ENCODE results near the gene AFF1. TPM values are rescaled to one million over a fixed set of nuclear protein-coding genes. Genes with fewer than 3 reads are reported as not detected.

Gene AFF1
- total RNA-seq, 2 experiments from 2014 or later = 46.6 to 50.6 TPM

DNA sequence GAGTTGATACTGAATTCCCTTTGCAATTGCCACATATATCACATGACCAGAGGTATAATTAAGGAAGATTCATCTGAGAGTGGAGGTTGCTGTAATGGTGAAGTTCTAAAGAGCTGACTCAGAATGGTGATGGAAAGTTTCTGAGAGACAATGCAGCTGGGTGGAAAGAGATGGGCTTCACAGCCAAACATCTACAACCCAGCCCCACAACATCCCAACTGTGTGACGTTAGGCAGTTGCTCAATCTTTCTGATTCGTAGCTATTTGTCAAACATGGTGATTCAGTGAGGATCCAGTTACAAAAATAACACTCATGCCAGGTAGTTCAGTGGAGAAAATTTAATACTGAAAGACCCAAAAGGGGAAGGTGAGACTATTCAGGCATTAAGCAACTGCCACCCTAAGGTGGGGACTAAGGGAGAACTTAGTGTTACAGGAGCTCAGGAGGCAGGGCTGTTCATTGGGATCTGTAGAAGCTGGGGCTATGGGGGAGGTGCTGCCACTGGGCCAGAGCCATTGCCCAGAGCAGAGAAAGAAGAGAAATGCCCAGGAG lies 6.9 kb upstream of the AFF1 start:
- H3K36me3 Mint-ChIP-seq (ENCODE audit: low read depth) = peaks cover 2% of the 10 kb centered on the region
- H3K4me3 Mint-ChIP-seq = no peak overlapping the region
- intact Hi-C loops (cut with micrococcal nuclease) = no loop called here
- H3K9me3 Mint-ChIP-seq = no peaks in the 10 kb centered on the region
- peaks cover 21% of the 10 kb centered on the region for H3K4me1 Mint-ChIP-seq (ENCODE audit: low read depth)
- H3K27ac Mint-ChIP-seq = peak overlapping the region; percentile 70
- peak; percentile 55 for DNase-seq
- H3K27me3 Mint-ChIP-seq (ENCODE audit: low read depth) = no peaks in the 10 kb centered on the region
- CTCF ChIA-PET = interaction anchor here (0.7 to 1.7 kb wide), 5 partner anchors 8 to 175 kb away, joined by 3 to 8 read pairs (median 3); no protein-coding TSS in a partner anchor

DNA sequence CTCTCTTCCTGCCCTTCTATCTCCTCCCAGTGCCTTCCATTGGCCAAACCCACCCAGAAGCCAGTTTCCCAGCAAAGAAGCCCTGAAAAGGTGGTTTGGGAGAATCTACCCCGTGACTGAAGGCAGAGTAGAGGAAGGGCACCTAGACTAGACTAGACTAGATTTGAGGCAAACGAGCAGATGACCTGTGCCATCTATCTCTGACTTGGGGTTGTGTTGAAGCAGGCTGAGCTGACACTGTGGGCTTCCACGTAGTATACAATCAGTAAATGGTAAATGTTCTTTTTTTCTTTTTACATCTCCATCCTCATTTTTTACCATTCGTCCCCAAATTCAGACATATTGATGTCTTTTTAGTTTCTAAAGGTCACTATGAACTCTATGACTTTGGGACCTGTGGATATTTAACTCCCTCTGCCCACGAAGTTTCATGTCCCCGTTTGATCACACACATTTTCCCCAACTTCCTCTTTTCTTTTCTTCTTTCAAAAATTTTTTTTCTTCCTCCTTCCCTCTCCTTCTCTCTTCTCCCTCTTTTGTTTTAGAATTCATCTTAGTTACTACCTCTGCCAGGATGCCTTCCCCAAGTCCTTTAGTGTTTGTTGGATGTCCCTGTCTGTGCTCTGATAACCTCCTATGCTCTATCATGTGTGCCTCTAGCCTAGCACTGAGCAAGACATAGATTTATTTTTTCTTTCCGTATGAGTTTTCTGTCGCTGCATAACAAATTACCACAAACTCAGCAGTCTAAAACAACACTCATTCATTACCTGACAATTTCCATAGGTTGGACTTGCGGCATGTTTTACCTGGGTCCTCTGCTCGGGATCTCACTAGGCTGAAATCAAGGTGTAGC lies 6.2 kb upstream of the AFF1 start:
- intact Hi-C loops (cut with micrococcal nuclease) = no loop called here
- peaks cover 2% of the 10 kb centered on the region for H3K36me3 Mint-ChIP-seq (ENCODE audit: low read depth)
- H3K9me3 Mint-ChIP-seq = no peaks in the 10 kb centered on the region
- H3K27ac Mint-ChIP-seq = peak overlapping the region; percentile 70
- no peaks in the 10 kb centered on the region for H3K27me3 Mint-ChIP-seq (ENCODE audit: low read depth)
- no peak for DNase-seq
- no peak overlapping the region for H3K4me3 Mint-ChIP-seq
- CTCF ChIA-PET = interaction anchor here (0.7 to 1.8 kb wide), 5 partner anchors 7 to 222 kb away, joined by 3 to 8 read pairs (median 5); no protein-coding TSS in a partner anchor
- peaks cover 24% of the 10 kb centered on the region for H3K4me1 Mint-ChIP-seq (ENCODE audit: low read depth)

- CTCF ChIA-PET = interaction anchor here (0.8 to 3.0 kb wide), 14 partner anchors 11 to 286 kb away, joined by 3 to 24 read pairs (median 5); no protein-coding TSS in a partner anchor
- Mint-ChIP-seq H3K27ac (peak overlapping the region; percentile 71), H3K4me3 (peak overlapping the region; percentile 76), H3K27me3 (ENCODE audit: low read depth) (no peaks in the 10 kb centered on the region), H3K9me3 (no peaks in the 10 kb centered on the region), H3K36me3 (ENCODE audit: low read depth) (peaks cover 2% of the 10 kb centered on the region), H3K4me1 (ENCODE audit: low read depth) (peaks cover 33% of the 10 kb centered on the region)
- intact Hi-C loops (cut with micrococcal nuclease) = loop anchor here (1.0 to 2.0 kb wide), 2 partner anchors 286 to 489 kb away; partner anchors contain the start of genes KLHL8 and NUDT9
- DNase-seq = peak; percentile 8
Measured at GRCh38 chr4:86934147-86934770, 552 bp upstream of the AFF1 start.

DNA sequence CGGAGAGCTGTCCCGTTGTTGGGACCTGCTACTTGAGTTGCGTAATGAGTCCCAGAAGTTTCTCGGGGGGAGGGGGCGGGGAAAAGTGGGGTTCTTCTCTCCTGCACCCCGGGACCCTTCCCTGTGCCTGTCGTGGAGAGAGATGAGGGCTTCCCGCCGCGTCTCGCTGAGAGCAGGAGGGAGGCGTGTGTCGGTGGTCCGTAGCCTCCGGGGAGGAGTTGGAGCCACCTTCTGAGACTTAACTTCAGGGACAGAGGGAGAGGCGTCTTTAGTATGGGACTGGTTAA lies 698 bp downstream of the AFF1 start:
- peak overlapping the region; percentile 87 for H3K4me3 Mint-ChIP-seq
- no peaks in the 10 kb centered on the region for H3K27me3 Mint-ChIP-seq (ENCODE audit: low read depth)
- no peak for DNase-seq
- H3K9me3 Mint-ChIP-seq = no peaks in the 10 kb centered on the region
- CTCF ChIA-PET = interaction anchor here (0.9 to 3.0 kb wide), 12 partner anchors 8 to 164 kb away, joined by 3 to 24 read pairs (median 6); no protein-coding TSS in a partner anchor
- intact Hi-C loops (cut with micrococcal nuclease) = loop anchor here (1.0 to 5.0 kb wide), 4 partner anchors 71 to 1447 kb away; partner anchors contain the start of gene NUDT9
- peak overlapping the region; percentile 92 for H3K27ac Mint-ChIP-seq
- peaks cover 46% of the 10 kb centered on the region for H3K4me1 Mint-ChIP-seq (ENCODE audit: low read depth)
- no peaks in the 10 kb centered on the region for H3K36me3 Mint-ChIP-seq (ENCODE audit: low read depth)

- CTCF ChIA-PET = interaction anchor here (0.6 to 3.1 kb wide), 13 partner anchors 9 to 164 kb away, joined by 3 to 24 read pairs (median 5); no protein-coding TSS in a partner anchor
- Mint-ChIP-seq H3K27me3 (ENCODE audit: low read depth) (no peaks in the 10 kb centered on the region), H3K36me3 (ENCODE audit: low read depth) (no peaks in the 10 kb centered on the region), H3K9me3 (no peaks in the 10 kb centered on the region), H3K4me3 (peak overlapping the region; percentile 87), H3K4me1 (ENCODE audit: low read depth) (peaks cover 48% of the 10 kb centered on the region), H3K27ac (peak overlapping the region; percentile 92)
- peak; percentile 90 for DNase-seq
- intact Hi-C loops (cut with micrococcal nuclease) = loop anchor here (1.0 to 5.0 kb wide), 9 partner anchors 21 to 1446 kb away; partner anchors contain the start of gene NUDT9
Measured at GRCh38 chr4:86935853-86936733, 1.3 kb downstream of the AFF1 start.

DNA sequence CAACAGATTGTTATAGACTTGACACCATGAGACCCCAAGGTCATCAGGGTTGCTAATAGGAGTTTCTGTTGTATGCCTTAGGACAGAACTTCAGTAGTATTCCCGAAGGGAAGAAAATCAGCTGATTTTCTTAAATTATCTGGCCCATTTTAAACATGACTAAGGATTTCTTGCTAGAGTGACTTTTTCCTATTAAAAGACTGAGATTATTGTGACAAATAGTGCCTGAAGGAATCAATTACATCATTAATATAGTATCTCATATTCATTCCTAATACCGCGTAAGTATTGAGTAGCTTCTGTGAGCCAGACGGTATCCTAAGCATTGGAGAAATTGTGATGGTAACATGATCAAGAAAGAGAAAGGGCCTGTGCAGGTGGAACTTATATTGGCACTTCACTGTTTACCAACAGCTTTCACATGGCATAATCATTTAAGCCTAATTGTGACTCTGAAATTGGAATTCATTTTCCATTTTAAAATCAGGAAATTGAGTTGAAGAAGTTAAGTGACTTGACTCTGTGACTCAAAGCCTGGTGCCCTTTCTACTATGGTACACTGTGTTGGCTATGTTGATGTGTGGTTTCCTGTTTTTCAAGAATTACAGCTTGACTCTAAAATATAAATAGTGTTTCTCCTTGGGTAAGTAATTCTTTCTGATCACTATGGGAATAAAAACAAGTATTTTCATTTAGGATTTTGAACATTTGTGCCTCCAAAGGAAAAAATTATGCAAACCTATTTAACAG lies 4.1 kb downstream of the AFF1 start:
- H3K4me1 Mint-ChIP-seq (ENCODE audit: low read depth) = peaks cover 45% of the 10 kb centered on the region
- H3K9me3 Mint-ChIP-seq = no peaks in the 10 kb centered on the region
- H3K27me3 Mint-ChIP-seq (ENCODE audit: low read depth) = no peaks in the 10 kb centered on the region
- no peaks in the 10 kb centered on the region for H3K36me3 Mint-ChIP-seq (ENCODE audit: low read depth)
- intact Hi-C loops (cut with micrococcal nuclease) = loop anchor here (1.0 to 5.0 kb wide), 4 partner anchors 8 to 1443 kb away; no protein-coding TSS in a partner anchor
- peak overlapping the region; percentile 55 for H3K27ac Mint-ChIP-seq
- no peak overlapping the region for H3K4me3 Mint-ChIP-seq
- DNase-seq = no peak
- CTCF ChIA-PET = interaction anchor here (1.1 to 3.1 kb wide), 5 partner anchors 15 to 153 kb away, joined by 4 to 13 read pairs (median 7); no protein-coding TSS in a partner anchor

DNA sequence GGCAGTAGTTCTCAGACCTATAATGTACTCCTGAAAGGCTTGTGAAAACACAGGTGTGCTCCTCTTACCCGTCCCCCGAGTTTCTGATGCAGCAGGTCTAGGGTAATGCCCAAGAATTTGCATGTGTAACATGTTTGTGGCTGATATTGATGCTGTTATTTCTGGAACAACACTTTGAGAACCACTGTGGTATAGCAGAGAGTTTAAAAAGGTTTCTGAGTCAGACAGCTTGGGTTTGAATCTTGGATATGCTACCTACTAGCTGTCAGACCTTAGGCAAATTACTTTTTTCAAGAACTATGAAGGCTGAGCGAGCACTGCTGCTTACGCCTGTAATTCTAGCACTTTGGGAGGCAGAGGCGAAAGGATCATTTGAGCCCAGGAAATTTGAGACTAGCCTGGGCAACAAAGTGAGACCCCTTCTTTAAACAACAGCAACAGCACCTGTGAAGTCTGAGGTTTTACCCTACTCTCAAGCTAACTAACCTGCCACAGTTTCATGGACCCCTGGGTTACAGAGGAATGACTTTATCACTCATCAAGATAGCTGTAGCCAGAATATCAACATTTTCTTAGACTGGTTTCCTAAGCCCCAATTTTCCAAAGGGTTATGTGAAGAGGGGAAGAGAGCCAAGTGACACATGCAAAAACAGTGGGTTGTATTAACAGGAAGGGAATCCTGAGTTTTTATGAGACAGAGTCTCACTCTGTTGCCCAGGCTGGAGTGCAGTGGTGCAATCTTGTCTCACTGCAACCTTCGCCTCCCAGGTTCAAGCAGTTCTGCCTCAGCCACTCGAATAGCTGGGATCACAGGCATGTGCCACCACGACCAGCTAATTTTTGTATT lies 5.1 kb downstream of the AFF1 start:
- peak; percentile 57 for DNase-seq
- H3K27me3 Mint-ChIP-seq (ENCODE audit: low read depth) = no peaks in the 10 kb centered on the region
- CTCF ChIA-PET = interaction anchor here (1.1 to 3.1 kb wide), 5 partner anchors 14 to 152 kb away, joined by 4 to 13 read pairs (median 7); no protein-coding TSS in a partner anchor
- H3K4me3 Mint-ChIP-seq = no peak overlapping the region
- peaks cover 49% of the 10 kb centered on the region for H3K4me1 Mint-ChIP-seq (ENCODE audit: low read depth)
- intact Hi-C loops (cut with micrococcal nuclease) = loop anchor here (1.0 to 5.0 kb wide), 4 partner anchors 7 to 1442 kb away; no protein-coding TSS in a partner anchor
- no peaks in the 10 kb centered on the region for H3K9me3 Mint-ChIP-seq
- H3K27ac Mint-ChIP-seq = peak overlapping the region; percentile 55
- no peaks in the 10 kb centered on the region for H3K36me3 Mint-ChIP-seq (ENCODE audit: low read depth)

DNA sequence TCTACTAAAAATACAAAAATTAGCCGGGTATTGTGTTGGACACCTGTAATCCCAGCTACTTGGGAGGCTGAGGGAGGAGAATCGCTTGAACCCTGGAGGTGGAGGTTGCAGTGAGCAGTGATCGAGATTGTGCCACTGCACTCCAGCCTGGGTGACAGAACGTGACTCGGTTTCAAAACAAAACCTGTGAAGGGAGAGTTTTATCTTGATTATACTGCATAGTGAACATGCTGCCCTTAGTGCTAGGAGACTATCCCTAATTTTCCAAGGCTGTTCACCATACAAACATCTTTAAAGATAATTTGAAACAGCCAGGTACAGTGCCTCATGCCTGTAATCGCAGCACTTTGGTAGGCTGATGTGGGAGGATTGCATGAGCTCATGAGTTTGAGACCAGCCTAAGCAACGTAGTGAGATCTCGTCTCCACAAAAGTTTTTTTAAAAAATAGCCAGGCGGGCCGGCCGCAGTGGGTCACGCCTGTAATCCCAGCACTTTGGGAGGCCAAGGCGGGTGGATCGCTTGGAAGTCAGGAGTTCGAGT lies 6.2 kb downstream of the AFF1 start:
- Mint-ChIP-seq H3K4me1 (ENCODE audit: low read depth) (peaks cover 52% of the 10 kb centered on the region), H3K4me3 (no peak overlapping the region), H3K27ac (no peak overlapping the region), H3K27me3 (ENCODE audit: low read depth) (no peaks in the 10 kb centered on the region), H3K9me3 (no peaks in the 10 kb centered on the region), H3K36me3 (ENCODE audit: low read depth) (no peaks in the 10 kb centered on the region)
- CTCF ChIA-PET = no interaction called here
- intact Hi-C loops (cut with micrococcal nuclease) = no loop called here
- no peak for DNase-seq

DNA sequence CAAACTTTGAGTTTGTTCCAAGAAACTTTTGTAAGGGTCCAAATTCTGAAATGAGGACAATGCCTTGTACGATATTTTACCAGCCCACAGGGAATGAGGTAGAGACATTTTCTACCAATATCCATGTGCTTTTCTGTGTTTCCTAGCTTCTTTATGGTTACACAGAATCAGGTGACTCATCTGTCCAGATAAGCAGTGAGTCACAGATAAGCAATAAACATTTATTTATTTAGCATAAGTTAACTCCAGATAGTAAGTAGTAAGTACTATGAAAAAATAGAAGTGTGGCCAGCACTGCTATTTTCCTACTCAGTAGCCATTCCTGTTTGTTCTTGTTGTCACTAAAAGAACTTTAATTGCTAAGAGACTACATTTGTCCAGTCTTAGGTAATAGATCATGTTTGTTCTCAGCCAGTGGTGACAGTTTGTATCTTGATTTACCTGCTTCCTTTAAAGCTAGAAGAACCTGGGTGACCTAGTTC lies 7.4 kb downstream of the AFF1 start:
- Mint-ChIP-seq H3K4me3 (no peak overlapping the region), H3K36me3 (ENCODE audit: low read depth) (no peaks in the 10 kb centered on the region), H3K9me3 (no peaks in the 10 kb centered on the region), H3K4me1 (ENCODE audit: low read depth) (peaks cover 50% of the 10 kb centered on the region), H3K27me3 (ENCODE audit: low read depth) (no peaks in the 10 kb centered on the region), H3K27ac (no peak overlapping the region)
- CTCF ChIA-PET = interaction anchor here (0.7 kb wide), 1 partner anchor 293 kb away, joined by 3 read pairs; no protein-coding TSS in a partner anchor
- no peak for DNase-seq
- intact Hi-C loops (cut with micrococcal nuclease) = no loop called here

All from activated naive CD4-positive, alpha-beta T cell treated with anti-CD3 and anti-CD28 coated beads for 36 hours (primary cell).